HepG2 (cell line): ENCODE data around the gene STK24. TPM values are rescaled to one million over a fixed set of nuclear protein-coding genes. Genes with fewer than 3 reads are reported as not detected.

ENCODE experiments used
- ATAC-seq: fragments of 200-7000 bp; cut with Tn5 transposase; 3 replicates; pipeline ENCODE4 v1.9.1; 2020; ENCODE audit warnings: mild to moderate bottlenecking, moderate library complexity
- BruUV-seq: library from RNA; stranded (reverse); fragments of 400-500 nt; replicated peaks from 2 replicates; lab custom pipeline; 2021; lab: Mats Ljungman, UMichigan
- CTCF ChIA-PET: fragments of 300-600 bp; formaldehyde crosslinking; extraction: SDS; loops from one replicate; lab custom pipeline; 2021; ENCODE audit warnings: low total read pairs, inconsistent platforms, low intra/inter-chr PET ratio; lab: Yijun Ruan, JAX
- POLR2A ChIA-PET: fragments of 350-600 bp; sonication (Branson Sonifier 250); formaldehyde crosslinking; loops from one replicate; lab custom pipeline; 2020; ENCODE audit warnings: antibody characterized with exemption, inconsistent platforms; lab: Yijun Ruan, JAX
- DNase-seq: peaks from one replicate; pipeline ENCODE4 v3.0.0-alpha.2; 2015; ENCODE audit warnings: low spot score
- FAIRE-seq: peaks from 3 replicates; lab custom pipeline; 2011; peaks lifted over from hg19 to GRCh38; lab: Jason Lieb, UNC
- H2AFZ ChIP-seq: one replicate; pipeline ENCODE4 v1.6.1; 2011; ENCODE audit warnings: low read length, inconsistent platforms
- H3K27ac ChIP-seq: fragments of 300-600 bp; 3 replicates; pipeline ENCODE4 v1.8.0; 2011; ENCODE audit warnings: mixed run types, mild to moderate bottlenecking, mixed read lengths, low read length, inconsistent platforms; ENCODE audit not compliant: insufficient read depth; ENCODE audit errors: extremely low read length
- H3K27me3 ChIP-seq, 2 experiments: fragments of 200-600 bp in 1 of 2; 2 replicates in 1 of 2; 3 replicates in 1 of 2; pipeline versions ENCODE4 v1.6.0 to v1.8.0; 2011; ENCODE audit warnings: low read length in 2 of 2, mild to moderate bottlenecking in 2 of 2, moderate library complexity in 2 of 2, inconsistent platforms in 1 of 2; ENCODE audit not compliant: insufficient read depth in 2 of 2, control insufficient read depth in 1 of 2
- H3K36me3 ChIP-seq, 2 experiments: fragments of 200-600 bp in 1 of 2; replicated peaks in 1 of 2; 2 replicates in 1 of 2; 3 replicates in 1 of 2; pipeline versions ENCODE4 v1.5.1 to v1.8.0; 2011; ENCODE audit warnings: low read length in 2 of 2, inconsistent platforms in 1 of 2; ENCODE audit not compliant: insufficient read depth in 2 of 2, control insufficient read depth in 1 of 2
- H3K4me1 ChIP-seq: 2 replicates; pipeline ENCODE4 v1.5.1; 2012; ENCODE audit warnings: low read length, inconsistent platforms; ENCODE audit not compliant: insufficient read depth
- H3K4me2 ChIP-seq: 2 replicates; pipeline ENCODE4 v1.6.0; 2011; ENCODE audit warnings: low read depth, low read length, inconsistent platforms
- H3K4me3 ChIP-seq, 3 experiments: fragments of 200-600 bp in 1 of 3; sonication (generic), shearing (Covaris generic) in 1 of 3; replicated peaks in 1 of 3; 2 replicates each; pipeline ENCODE4 v1.5.1; 2011 to 2016; ENCODE audit warnings: low read length in 3 of 3, inconsistent platforms in 2 of 3, low read depth in 2 of 3, mild to moderate bottlenecking in 2 of 3, control low read depth in 1 of 3, mixed read lengths in 1 of 3; ENCODE audit not compliant: insufficient read depth in 1 of 3
- H3K79me2 ChIP-seq: one replicate; pipeline ENCODE4 v1.6.1; 2011; ENCODE audit warnings: low read length, inconsistent platforms; ENCODE audit not compliant: insufficient read depth
- H3K9ac ChIP-seq: 2 replicates; pipeline ENCODE4 v1.6.0; 2011; ENCODE audit warnings: mild to moderate bottlenecking, low read depth, low read length, inconsistent platforms; ENCODE audit not compliant: insufficient read depth
- H3K9me3 ChIP-seq: 2 replicates; pipeline ENCODE4 v1.5.1; 2012; ENCODE audit warnings: mild to moderate bottlenecking, low read length
- H4K20me1 ChIP-seq: 2 replicates; pipeline ENCODE4 v1.6.0; 2011; ENCODE audit warnings: inconsistent platforms, mild to moderate bottlenecking, low read length, moderate library complexity; ENCODE audit not compliant: insufficient read depth
- BCL6 ChIP-seq: IDR thresholded peaks from 2 replicates; pipeline ENCODE4 v1.6.1; 2016; ENCODE audit warnings: missing genetic modification reagents, missing compliant biosample characterization
- ETV5 ChIP-seq: IDR thresholded peaks from 2 replicates; pipeline ENCODE4 v1.6.1; 2018; ENCODE audit warnings: missing biosample characterization, missing genetic modification reagents, inconsistent platforms, borderline replicate concordance
- GATAD1 ChIP-seq: IDR thresholded peaks from 2 replicates; pipeline ENCODE4 v1.6.1; 2016; ENCODE audit warnings: missing genetic modification reagents, missing compliant biosample characterization
- GLMP ChIP-seq: sonication (generic); formaldehyde crosslinking; IDR thresholded peaks from 2 replicates; pipeline ENCODE4 v1.9.0; 2021; ENCODE audit warnings: missing genetic modification reagents, mild to moderate bottlenecking, borderline replicate concordance
- HCFC1 ChIP-seq: fragments of 150-350 bp; IDR thresholded peaks from 2 replicates; pipeline ENCODE4 v1.6.1; 2014; ENCODE audit warnings: low read depth, low read length
- HNF4A ChIP-seq: sonication (generic); formaldehyde crosslinking; IDR thresholded peaks from 2 replicates; pipeline ENCODE4 v1.4.0; 2020; ENCODE audit warnings: missing genetic modification reagents
- IRF1 ChIP-seq: sonication (generic); formaldehyde crosslinking; IDR thresholded peaks from 2 replicates; pipeline ENCODE4 v1.4.0; 2020; ENCODE audit warnings: low read depth, mild to moderate bottlenecking, missing genetic modification reagents
- REST ChIP-seq, 2 experiments: IDR thresholded peaks; 2 replicates each; pipeline ENCODE4 v1.6.1; 2011 to 2012; ENCODE audit warnings: low read length in 2 of 2, borderline replicate concordance in 1 of 2, low read depth in 1 of 2, mild to moderate bottlenecking in 1 of 2, moderate library complexity in 1 of 2
- RFXANK ChIP-seq: IDR thresholded peaks from 2 replicates; pipeline ENCODE4 v1.6.1; 2016
- XBP1 ChIP-seq: sonication (generic); formaldehyde crosslinking; IDR thresholded peaks from 2 replicates; pipeline ENCODE4 v1.5.0; 2020; ENCODE audit warnings: missing genetic modification reagents
- ZMYM3 ChIP-seq: sonication (generic); formaldehyde crosslinking; IDR thresholded peaks from 2 replicates; pipeline ENCODE4 v1.5.1; 2020; ENCODE audit warnings: mild to moderate bottlenecking, missing genetic modification reagents
- ZNF577 ChIP-seq: sonication (generic); formaldehyde crosslinking; IDR thresholded peaks from 2 replicates; pipeline ENCODE4 v1.4.0; 2020; ENCODE audit warnings: mild to moderate bottlenecking, low read depth, missing genetic modification reagents, borderline replicate concordance
- ZNF670 ChIP-seq: sonication (generic); formaldehyde crosslinking; IDR thresholded peaks from 2 replicates; pipeline ENCODE4 v1.8.0; 2022; ENCODE audit warnings: mild to moderate bottlenecking, missing genetic modification reagents, borderline replicate concordance
- ZNF75D ChIP-seq: sonication (generic); formaldehyde crosslinking; IDR thresholded peaks from 2 replicates; pipeline ENCODE4 v1.8.1; 2023; ENCODE audit warnings: missing genetic modification reagents, mild to moderate bottlenecking, borderline replicate concordance
- ZNF768 ChIP-seq: sonication (generic); formaldehyde crosslinking; IDR thresholded peaks from 2 replicates; pipeline ENCODE4 v1.4.0; 2020; ENCODE audit warnings: missing genetic modification reagents
- ZNF775 ChIP-seq: sonication (generic); formaldehyde crosslinking; IDR thresholded peaks from 2 replicates; pipeline ENCODE4 v1.4.0; 2020; ENCODE audit warnings: missing genetic modification reagents, mild to moderate bottlenecking, moderate library complexity, borderline replicate concordance
- WGBS: methylation state at CpG from one replicate; pipeline ENCODE4 v1.1.6; 2017; ENCODE audit warnings: low lambda C conversion rate; 5-methylcytosine and 5-hydroxymethylcytosine counted together
- in situ Hi-C: cut with HindIII; loops from 2 replicates; pipeline ENCODE4 v1.10.0; 2017; ENCODE audit warnings: low pct_unique_long_range_greater_than_20kb; ENCODE audit not compliant: extremely low pct_ligation_motif_present
- intact Hi-C: fragments of 100-400 bp; cut with micrococcal nuclease; formaldehyde crosslinking; loops from one replicate; pipeline ENCODE4 v1.10.0; 2022; ENCODE audit not compliant: unreplicated experiment
- polyA plus RNA-seq, 8 experiments: library from polyadenylated mRNA; depleted of rRNA in 3 of 8; stranded (reverse) in 7 of 8; unstranded in 1 of 8; fragments of >200 nt; fragmentation: Illumina TruSeq in 4 of 8; extraction: Trizol in 4 of 8; gene quantifications; 2 replicates each; pipeline versions ENCODE4 v1.2.1 to v1.2.3, GENCODE V29; 2011 to 2016; ENCODE audit warnings: low read depth in 4 of 8, missing spikeins in 1 of 8, mixed read lengths in 1 of 8; ENCODE audit not compliant: insufficient read depth in 1 of 8
- total RNA-seq, 5 experiments: library from RNA; depleted of rRNA; stranded (reverse); fragments of >200 nt; fragmentation: Illumina TruSeq; extraction: Trizol; gene quantifications; 2 replicates each; pipeline ENCODE4 v1.2.3, GENCODE V29; 2016; ENCODE audit warnings: low read depth in 1 of 5
- TF ChIP-seq, protein P1 (sequence below): sonication (generic); formaldehyde crosslinking; IDR thresholded peaks from 2 replicates; pipeline ENCODE4 v1.5.0; 2020; ENCODE audit warnings: mild to moderate bottlenecking, missing genetic modification reagents
- TF ChIP-seq, protein P2 (sequence below): sonication (generic); formaldehyde crosslinking; IDR thresholded peaks from 2 replicates; pipeline ENCODE4 v1.5.0; 2020; ENCODE audit warnings: missing genetic modification reagents

STK24 gene
- total and polyA plus RNA-seq, 2 of the 13 experiments (the other 11 are each of a cell fraction or from before 2014, with no cell fraction given) = 51.3 to 73.0 TPM

- FAIRE-seq = no peak
- BruUV-seq = no TSS peak
- in situ Hi-C loops (no loop called here), intact Hi-C loops (no loop called here)
- peaks cover 70% of the 10 kb centered on the region for H3K4me1 ChIP-seq
- CTCF ChIA-PET = no interaction called here
- no peak overlapping the region for H3K4me3 ChIP-seq
- no peaks in the 10 kb centered on the region for H3K9me3 ChIP-seq
- no peak overlapping the region for H2AFZ ChIP-seq
- H3K27ac ChIP-seq = peak overlapping the region; percentile 8
- no peak overlapping the region for H3K9ac ChIP-seq
- H3K79me2 ChIP-seq = peaks cover 52% of the 10 kb centered on the region
- H3K27me3 ChIP-seq = no peaks in the 10 kb centered on the region
- no peak for DNase-seq
- WGBS = 88% methylated on average over 10 of the region's 13 CpGs
- H3K36me3 ChIP-seq = peaks cover 21 to 40% of the 10 kb centered on the region in 2 experiments; a peak in 4 of 5 replicates
- H4K20me1 ChIP-seq = peaks cover 24% of the 10 kb centered on the region; the same call in 1 of the 2 replicates
- no peak overlapping the region for H3K4me2 ChIP-seq
- ATAC-seq = peak; percentile 73
- POLR2A ChIA-PET = no interaction called here
- no peak for TF ChIP-seq ZNF775 (CRISPR knock-in tag)
- TF ChIP-seq ZNF577 (CRISPR knock-in tag) = no peak
- no peak for TF ChIP-seq XBP1 (CRISPR knock-in tag)
- TF ChIP-seq ZMYM3 = 0 out of 2 replicates have a peak, but pooled peaks have one; percentile 24
- TF ChIP-seq GLMP = no peak
- no peak for TF ChIP-seq ZNF75D (CRISPR knock-in tag)
- no peak for TF ChIP-seq GATAD1 (CRISPR knock-in tag)
- TF ChIP-seq REST (IDR thresholded peaks at IDR 0.05; ENCODE audit: borderline replicate concordance in 1 of 2, low read depth in 1 of 2, low read length in 2 of 2) = no peak
- peak; percentile 23; the same call in 1 of the 2 replicates for TF ChIP-seq ETV5 (CRISPR knock-in tag)
- TF ChIP-seq, protein P1, sequence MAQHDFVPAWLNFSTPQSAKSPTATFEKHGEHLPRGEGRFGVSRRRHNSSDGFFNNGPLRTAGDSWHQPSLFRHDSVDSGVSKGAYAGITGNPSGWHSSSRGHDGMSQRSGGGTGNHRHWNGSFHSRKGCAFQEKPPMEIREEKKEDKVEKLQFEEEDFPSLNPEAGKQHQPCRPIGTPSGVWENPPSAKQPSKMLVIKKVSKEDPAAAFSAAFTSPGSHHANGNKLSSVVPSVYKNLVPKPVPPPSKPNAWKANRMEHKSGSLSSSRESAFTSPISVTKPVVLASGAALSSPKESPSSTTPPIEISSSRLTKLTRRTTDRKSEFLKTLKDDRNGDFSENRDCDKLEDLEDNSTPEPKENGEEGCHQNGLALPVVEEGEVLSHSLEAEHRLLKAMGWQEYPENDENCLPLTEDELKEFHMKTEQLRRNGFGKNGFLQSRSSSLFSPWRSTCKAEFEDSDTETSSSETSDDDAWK (CRISPR knock-in tag) = no peak
- no peak for TF ChIP-seq IRF1 (CRISPR knock-in tag)
- no peak for TF ChIP-seq ZNF670 (CRISPR knock-in tag)
- no peak for TF ChIP-seq BCL6 (CRISPR knock-in tag)
- TF ChIP-seq ZNF768 (CRISPR knock-in tag) = peak; percentile 91
- no peak for TF ChIP-seq RFXANK
- TF ChIP-seq, protein P2, sequence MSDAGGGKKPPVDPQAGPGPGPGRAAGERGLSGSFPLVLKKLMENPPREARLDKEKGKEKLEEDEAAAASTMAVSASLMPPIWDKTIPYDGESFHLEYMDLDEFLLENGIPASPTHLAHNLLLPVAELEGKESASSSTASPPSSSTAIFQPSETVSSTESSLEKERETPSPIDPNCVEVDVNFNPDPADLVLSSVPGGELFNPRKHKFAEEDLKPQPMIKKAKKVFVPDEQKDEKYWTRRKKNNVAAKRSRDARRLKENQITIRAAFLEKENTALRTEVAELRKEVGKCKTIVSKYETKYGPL (CRISPR knock-in tag) = no peak
- no peak for TF ChIP-seq HCFC1
- peak; percentile 38; the same call in 1 of the 2 replicates for TF ChIP-seq HNF4A (CRISPR knock-in tag)
Measured at GRCh38 chr13:98476538-98476966, 100.4 kb downstream of the STK24 start.
